Measurements from ENCODE around the gene CRKL. TPM values are rescaled to one million over a fixed set of nuclear protein-coding genes. Genes with fewer than 3 reads are reported as not detected.
A peak's percentile ranks its signal among the peaks of the same experiment; 100 is the strongest.
"Not testable (repeated sequence)": the region's sequence is repeated elsewhere in the genome, so short reads cannot be mapped to it uniquely, and the experiment has no call there.

The CRKL gene
- total RNA-seq, 2 experiments from 2014 or later, result 91.0 to 92.9 TPM

- no peak overlapping the region for H3K4me3 Mint-ChIP-seq
- H3K4me1 Mint-ChIP-seq, result peaks cover 7% of the 10 kb centered on the region
- no peak overlapping the region for H3K27ac Mint-ChIP-seq
- no peaks in the 10 kb centered on the region for H3K36me3 Mint-ChIP-seq
- no peaks in the 10 kb centered on the region for H3K9me3 Mint-ChIP-seq
- DNase-seq (no peak), ATAC-seq (ENCODE audit: low read depth) (no peak)
- POLR2A ChIA-PET, result no interaction called here
- peaks cover 7% of the 10 kb centered on the region for H3K27me3 Mint-ChIP-seq
These were observed 10.8 kb upstream of the CRKL start for GRCh38 chr22:20906387-20906767.

- not testable (repeated sequence) for H3K27ac Mint-ChIP-seq; H3K36me3 Mint-ChIP-seq; H3K4me1 Mint-ChIP-seq; DNase-seq; ATAC-seq (ENCODE audit: low read depth); H3K27me3 Mint-ChIP-seq; H3K9me3 Mint-ChIP-seq; H3K4me3 Mint-ChIP-seq
- POLR2A ChIA-PET, result interaction anchor here (0.7 kb wide), 3 partner anchors 24 to 48 kb away, joined by 3 to 6 read pairs (median 4); no protein-coding TSS in a partner anchor
These were observed 8.5 kb upstream of the CRKL start for GRCh38 chr22:20908717-20909116.

DNA sequence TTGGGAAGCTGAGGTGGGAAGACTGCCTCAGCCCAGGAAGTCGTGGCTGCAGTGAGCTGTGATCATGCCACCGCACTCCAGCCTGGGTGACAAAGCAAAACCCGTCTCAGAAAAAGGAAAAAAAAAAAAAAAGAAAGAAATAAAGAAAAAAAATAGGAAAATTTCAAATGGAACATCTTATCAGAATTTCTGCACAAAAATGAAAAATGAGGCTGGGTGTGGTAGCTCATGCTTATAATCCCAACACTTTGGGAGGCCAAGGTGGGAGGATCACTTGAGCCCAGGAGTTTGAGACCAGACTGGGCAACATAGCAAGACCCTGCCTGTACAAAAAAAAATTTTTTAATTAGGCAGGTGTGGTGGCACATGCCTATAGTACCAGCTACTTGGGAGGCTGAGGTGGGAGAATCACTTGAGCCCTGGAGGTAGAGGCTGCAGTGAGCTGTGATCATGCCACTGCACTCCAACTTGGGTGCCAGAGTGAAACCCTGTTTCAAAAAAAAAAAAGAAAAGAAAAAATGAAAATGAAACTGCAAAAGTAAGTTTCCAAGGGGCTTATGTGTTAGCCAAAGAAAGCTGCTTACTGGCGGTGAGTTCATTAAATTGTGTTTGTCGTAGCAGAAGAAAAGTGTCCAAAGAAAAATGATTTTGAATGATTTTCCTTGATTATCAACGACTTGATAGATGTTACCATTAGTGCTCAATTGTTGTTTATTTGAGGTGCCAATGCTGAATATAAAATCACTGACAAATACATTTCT lies 7.5 kb upstream of the CRKL start:
- no peak for DNase-seq
- Mint-ChIP-seq H3K4me1 (peaks cover 7% of the 10 kb centered on the region), H3K9me3 (no peaks in the 10 kb centered on the region), H3K27me3 (peaks cover 6% of the 10 kb centered on the region), H3K4me3 (no peak overlapping the region), H3K36me3 (no peaks in the 10 kb centered on the region), H3K27ac (peak overlapping the region; percentile 28)
- ATAC-seq (ENCODE audit: low read depth), result no peak
- POLR2A ChIA-PET, result no interaction called here

DNA sequence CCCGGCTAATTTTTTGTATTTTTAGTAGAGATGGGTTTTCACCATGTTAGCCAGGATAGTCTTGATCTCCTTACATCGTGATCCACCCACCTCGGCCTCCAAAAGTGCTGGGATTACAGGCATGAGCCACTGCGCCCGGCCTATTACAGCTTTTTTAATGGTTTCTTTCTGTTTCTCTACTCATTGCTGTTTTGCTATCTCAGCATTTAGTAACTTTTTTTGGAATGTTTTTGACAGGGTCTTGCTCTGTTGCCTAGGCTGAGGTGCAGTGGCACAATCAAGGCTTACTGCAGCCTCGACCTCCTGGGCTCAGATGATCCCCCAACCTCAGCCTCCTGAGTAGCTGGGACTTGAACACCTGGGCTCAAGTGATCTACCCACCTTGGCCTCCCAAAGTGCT lies 4.7 kb upstream of the CRKL start:
- Mint-ChIP-seq H3K36me3 (no peaks in the 10 kb centered on the region), H3K4me1 (peaks cover 14% of the 10 kb centered on the region), H3K27me3 (no peaks in the 10 kb centered on the region), H3K9me3 (no peaks in the 10 kb centered on the region), H3K27ac (no peak overlapping the region), H3K4me3 (no peak overlapping the region)
- DNase-seq (no peak), ATAC-seq (ENCODE audit: low read depth) (no peak)
- POLR2A ChIA-PET, result no interaction called here

DNA sequence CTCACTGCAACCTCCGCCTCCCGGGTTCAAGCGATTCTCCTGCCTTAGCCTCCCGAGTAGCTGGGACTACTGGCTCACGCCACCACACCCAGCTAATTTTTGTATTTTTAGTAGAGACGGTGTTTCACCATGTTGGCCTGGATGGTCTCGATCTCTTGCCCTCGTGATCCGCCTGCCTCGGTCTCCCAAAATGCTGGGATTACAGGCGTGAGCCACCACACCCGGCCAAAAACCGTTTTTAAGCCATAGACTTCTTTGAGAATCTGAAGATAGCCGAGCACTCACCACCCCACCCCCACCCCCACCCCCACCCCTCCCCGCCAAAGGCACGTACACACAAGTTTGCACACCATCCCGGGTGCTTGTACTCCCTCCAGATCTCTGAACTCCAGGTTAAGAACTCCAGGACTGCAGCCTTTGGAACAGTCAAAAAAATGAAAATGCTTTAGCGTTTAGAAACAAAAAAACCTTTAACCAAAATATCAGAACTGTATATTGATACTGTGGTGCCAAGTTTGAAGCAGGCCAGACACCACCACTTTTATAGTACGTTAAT lies 1.5 kb downstream of the CRKL start:
- no peaks in the 10 kb centered on the region for H3K27me3 Mint-ChIP-seq
- peak overlapping the region; percentile 88 for H3K27ac Mint-ChIP-seq
- ATAC-seq (ENCODE audit: low read depth) (no peak), DNase-seq (no peak)
- H3K9me3 Mint-ChIP-seq, result no peaks in the 10 kb centered on the region
- H3K4me1 Mint-ChIP-seq, result peaks cover 29% of the 10 kb centered on the region
- POLR2A ChIA-PET, result no interaction called here
- peak overlapping the region; percentile 92 for H3K4me3 Mint-ChIP-seq
- H3K36me3 Mint-ChIP-seq, result peaks cover 19% of the 10 kb centered on the region

- DNase-seq (no peak), ATAC-seq (ENCODE audit: low read depth) (no peak)
- peaks cover 29% of the 10 kb centered on the region for H3K4me1 Mint-ChIP-seq
- H3K36me3 Mint-ChIP-seq, result peaks cover 19% of the 10 kb centered on the region
- H3K9me3 Mint-ChIP-seq, result no peaks in the 10 kb centered on the region
- H3K27ac Mint-ChIP-seq, result peak overlapping the region; percentile 30
- H3K27me3 Mint-ChIP-seq, result no peaks in the 10 kb centered on the region
- POLR2A ChIA-PET, result no interaction called here
- peak overlapping the region; percentile 92 for H3K4me3 Mint-ChIP-seq
These were observed 2.5 kb downstream of the CRKL start for GRCh38 chr22:20919718-20920117.

DNA sequence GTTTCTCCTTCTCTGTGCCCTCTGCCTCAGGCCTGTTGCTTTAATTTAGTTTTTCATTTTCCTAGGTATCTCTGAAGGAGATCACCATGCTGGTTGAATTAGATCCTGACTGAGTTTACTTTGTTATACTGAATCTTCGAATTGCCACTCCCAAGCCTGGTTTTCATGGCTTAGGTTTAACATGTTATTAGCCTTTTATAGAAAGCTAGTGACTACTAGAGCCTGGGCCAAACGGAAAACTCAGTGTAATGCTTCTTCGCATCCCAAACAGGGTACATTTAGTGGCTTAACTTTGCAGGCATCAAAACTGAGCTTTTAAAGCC lies 3.6 kb downstream of the CRKL start:
- DNase-seq, result no peak
- peaks cover 24% of the 10 kb centered on the region for H3K36me3 Mint-ChIP-seq
- POLR2A ChIA-PET, result no interaction called here
- peak overlapping the region; percentile 92 for H3K4me3 Mint-ChIP-seq
- peaks cover 30% of the 10 kb centered on the region for H3K4me1 Mint-ChIP-seq
- no peak for ATAC-seq (ENCODE audit: low read depth)
- peak overlapping the region; percentile 36 for H3K27ac Mint-ChIP-seq
- H3K9me3 Mint-ChIP-seq, result no peaks in the 10 kb centered on the region
- H3K27me3 Mint-ChIP-seq, result no peaks in the 10 kb centered on the region

DNA sequence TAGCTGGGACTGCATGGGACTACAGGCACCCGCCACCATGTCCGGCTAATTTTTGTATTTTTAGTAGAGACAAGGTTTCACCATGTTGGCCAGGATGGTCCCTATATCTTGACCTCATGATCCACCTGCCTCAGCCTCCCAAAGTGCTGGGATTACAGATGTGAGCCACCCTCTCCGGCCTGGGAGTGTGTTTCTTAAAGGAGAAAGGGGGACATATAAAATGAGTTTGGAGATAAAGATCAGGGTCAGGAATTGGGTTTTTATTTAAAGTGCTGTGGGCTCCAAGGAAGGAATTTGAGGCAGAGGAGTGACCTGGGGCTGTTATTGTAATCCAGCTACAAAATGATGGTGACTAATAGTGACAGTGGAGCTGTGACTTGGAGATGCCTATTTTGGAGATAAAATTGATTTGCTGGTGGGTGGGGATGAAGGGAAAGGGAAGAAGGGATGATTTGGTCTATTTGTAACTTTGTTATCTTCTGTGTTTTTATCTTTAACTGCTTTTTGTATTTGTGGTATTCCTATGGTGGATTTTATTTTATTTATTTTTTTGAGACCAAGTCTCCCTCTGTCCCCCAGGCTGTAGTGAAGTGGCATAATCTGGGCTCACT lies 5.0 kb downstream of the CRKL start:
- Mint-ChIP-seq H3K27ac (no peak overlapping the region), H3K36me3 (peaks cover 30% of the 10 kb centered on the region), H3K4me3 (peak overlapping the region; percentile 14), H3K27me3 (no peaks in the 10 kb centered on the region), H3K9me3 (no peaks in the 10 kb centered on the region), H3K4me1 (peaks cover 33% of the 10 kb centered on the region)
- no peak for ATAC-seq (ENCODE audit: low read depth)
- no peak for DNase-seq
- POLR2A ChIA-PET, result no interaction called here

- Mint-ChIP-seq H3K36me3 (peaks cover 32% of the 10 kb centered on the region), H3K9me3 (no peaks in the 10 kb centered on the region), H3K27ac (peak overlapping the region; percentile 49), H3K27me3 (no peaks in the 10 kb centered on the region), H3K4me3 (no peak overlapping the region), H3K4me1 (peaks cover 26% of the 10 kb centered on the region)
- ATAC-seq (ENCODE audit: low read depth) (no peak), DNase-seq (no peak)
- POLR2A ChIA-PET, result interaction anchor here (1.2 kb wide), 1 partner anchor 9 kb away, joined by 3 read pairs; the partner anchor contains the start of gene CRKL
These were observed 9.0 kb downstream of the CRKL start for GRCh38 chr22:20926243-20926642.

GRCh38 chr22:20927940-20928572 lies 10.8 kb downstream of the CRKL start:
- POLR2A ChIA-PET, result interaction anchor here (1.1 kb wide), 1 partner anchor 11 kb away, joined by 7 read pairs; the partner anchor contains the start of gene CRKL
- peaks cover 27% of the 10 kb centered on the region for H3K36me3 Mint-ChIP-seq
- no peaks in the 10 kb centered on the region for H3K27me3 Mint-ChIP-seq
- H3K4me1 Mint-ChIP-seq, result peaks cover 17% of the 10 kb centered on the region
- ATAC-seq (ENCODE audit: low read depth) (no peak), DNase-seq (no peak)
- H3K27ac Mint-ChIP-seq, result no peak overlapping the region
- H3K4me3 Mint-ChIP-seq, result no peak overlapping the region
- no peaks in the 10 kb centered on the region for H3K9me3 Mint-ChIP-seq

- DNase-seq (no peak), ATAC-seq (ENCODE audit: low read depth) (no peak)
- Mint-ChIP-seq H3K36me3 (peaks cover 27% of the 10 kb centered on the region), H3K27ac (no peak overlapping the region), H3K9me3 (no peaks in the 10 kb centered on the region), H3K4me3 (no peak overlapping the region), H3K4me1 (peaks cover 17% of the 10 kb centered on the region), H3K27me3 (no peaks in the 10 kb centered on the region)
- POLR2A ChIA-PET, result interaction anchor here (1.1 kb wide), 1 partner anchor 12 kb away, joined by 7 read pairs; the partner anchor contains the start of gene CRKL
These were observed 11.4 kb downstream of the CRKL start for GRCh38 chr22:20928573-20928967.

GRCh38 chr22:20930004-20930403 lies 12.8 kb downstream of the CRKL start:
- no peak for ATAC-seq (ENCODE audit: low read depth)
- Mint-ChIP-seq H3K27ac (no peak overlapping the region), H3K4me3 (no peak overlapping the region), H3K4me1 (peaks cover 22% of the 10 kb centered on the region), H3K36me3 (peaks cover 33% of the 10 kb centered on the region), H3K9me3 (no peaks in the 10 kb centered on the region), H3K27me3 (no peaks in the 10 kb centered on the region)
- POLR2A ChIA-PET, result no interaction called here
- DNase-seq, result no peak

GRCh38 chr22:20930435-20930834 lies 13.2 kb downstream of the CRKL start:
- POLR2A ChIA-PET, H3K9me3 Mint-ChIP-seq: not testable (repeated sequence)
- H3K4me1 Mint-ChIP-seq, result peaks cover 22% of the 10 kb centered on the region

More at GRCh38 chr22:20930435-20930834, 13.2 kb downstream of the CRKL start:
- DNase-seq; H3K27me3 Mint-ChIP-seq; ATAC-seq (ENCODE audit: low read depth); H3K4me3 Mint-ChIP-seq; H3K27ac Mint-ChIP-seq: not testable (repeated sequence)
- H3K36me3 Mint-ChIP-seq, result peaks cover 33% of the 10 kb centered on the region
